C1 segment of cervical spinal cord (tissue), 14 donors: ENCODE data around the gene ZMIZ1.

Source experiments
- DNase-seq, 14 donors: peaks; one replicate each; lab custom pipeline; 2025; lab: John Stamatoyannopoulos, UW

ZMIZ1 gene

DNA sequence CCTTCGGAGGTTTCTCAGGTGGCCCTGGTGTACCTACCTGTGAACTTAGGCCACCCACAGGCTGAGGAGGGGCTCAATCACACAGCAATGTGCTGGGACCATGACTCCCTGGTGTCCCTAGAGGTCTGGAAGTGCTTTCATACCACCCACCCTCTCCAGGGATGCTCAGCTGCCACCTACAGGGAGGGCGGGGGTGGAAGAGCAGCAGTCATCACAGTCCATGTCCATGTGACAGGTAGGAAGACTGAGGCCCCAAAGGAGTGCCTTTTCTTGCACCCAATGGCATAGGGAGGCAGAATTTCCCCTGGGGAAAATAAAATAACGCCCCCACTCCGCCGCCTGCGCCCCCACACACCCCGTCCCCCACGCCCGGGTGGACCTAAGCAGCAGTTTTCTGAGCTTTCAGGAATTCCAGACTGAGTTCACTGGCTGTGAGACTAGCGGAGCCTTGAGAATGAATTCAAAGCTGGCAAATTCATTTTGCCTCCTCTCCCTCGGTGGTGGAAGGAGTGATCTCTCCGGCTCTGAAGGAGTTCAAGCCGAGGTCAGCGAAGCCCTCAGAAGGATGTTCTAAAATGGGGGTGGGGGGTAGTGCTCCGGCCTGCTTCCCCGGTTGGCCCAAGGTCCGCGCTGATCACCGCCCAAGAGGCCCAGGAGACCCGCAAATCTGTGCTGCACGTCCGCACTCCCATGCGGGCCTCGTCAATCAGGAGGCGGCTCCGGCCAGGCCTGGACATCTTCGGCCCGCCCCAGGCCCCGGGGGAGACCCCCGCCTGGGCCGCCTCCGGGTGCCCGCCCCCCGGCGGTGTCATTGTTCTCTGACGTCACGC is 2.1 kb upstream of the ZMIZ1 start:
- DNase-seq, result no peak

DNA sequence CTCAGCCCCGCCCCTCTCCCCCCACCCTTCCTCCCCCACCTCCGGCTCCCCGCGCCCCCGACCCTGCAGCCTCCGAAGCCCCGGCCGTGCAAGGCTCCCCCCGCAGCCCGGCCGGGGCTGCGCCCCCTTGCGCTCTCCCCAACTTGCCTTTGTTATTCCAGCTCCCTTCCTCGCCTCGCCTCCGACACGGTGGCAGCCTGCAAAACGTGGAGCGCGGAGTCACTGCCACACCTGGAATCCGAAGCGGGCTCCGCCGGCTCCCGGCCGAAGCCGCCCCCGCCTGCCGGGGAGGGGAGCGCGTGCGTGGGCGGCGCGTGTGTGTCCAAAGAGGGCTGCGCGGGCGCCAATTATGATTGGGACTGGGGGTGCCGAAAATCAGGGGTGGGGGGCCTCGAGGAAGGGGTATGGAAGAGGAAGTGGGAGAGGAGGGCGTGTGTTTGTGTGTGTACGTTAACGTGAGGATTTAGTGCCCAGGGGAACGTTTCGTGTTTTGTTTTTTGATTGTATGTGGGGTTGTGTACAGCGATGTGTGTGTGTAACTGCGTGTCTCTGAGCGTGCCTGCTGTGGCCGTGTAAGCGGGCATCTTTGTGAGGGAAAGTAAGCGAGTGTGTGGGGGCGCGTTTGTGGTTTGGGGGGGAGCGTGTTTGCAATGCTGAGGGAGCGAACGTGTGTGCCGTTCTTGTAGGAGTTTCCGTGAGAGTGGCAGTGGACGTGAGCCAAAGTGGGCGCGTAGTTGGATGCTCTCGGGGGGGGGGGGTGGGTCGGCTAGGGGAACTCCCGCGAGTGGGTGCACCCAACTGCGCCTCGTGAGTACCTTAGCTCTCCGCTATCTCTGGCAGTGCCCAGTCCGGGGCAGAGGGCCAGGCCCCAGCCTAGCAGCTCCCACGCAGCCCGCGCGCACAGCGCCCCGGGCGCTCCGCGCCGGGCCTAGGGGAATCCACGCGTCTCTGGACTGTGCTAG is 1.2 kb upstream of the ZMIZ1 start:
- peak in 13 of 14 donors; percentile 63 to 89 (median 79) for DNase-seq

DNA sequence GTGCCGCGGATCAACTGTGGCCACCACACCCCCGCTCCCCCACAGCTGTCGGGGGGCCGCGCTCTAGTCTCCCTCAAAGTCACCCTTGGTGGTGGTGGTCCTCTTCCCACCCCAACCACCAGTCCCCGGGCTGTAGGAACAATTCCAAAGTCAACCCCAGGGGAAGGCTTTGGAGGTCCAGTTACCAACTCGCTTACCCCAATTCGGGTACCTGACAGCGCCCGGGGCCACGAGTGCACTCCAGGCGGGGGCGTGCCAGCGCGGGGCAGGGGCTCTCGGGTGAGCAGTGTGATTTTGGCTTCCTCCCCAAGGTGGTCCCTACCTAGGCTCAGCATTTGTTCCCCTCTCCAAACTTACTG is 584 bp upstream of the ZMIZ1 start:
- peak in 1 of 14 donors; percentile 66 for DNase-seq

GRCh38 chr10:79069325-79070080 is 737 bp downstream of the ZMIZ1 start:
- DNase-seq, result peak in 2 of 14 donors; percentile 57 to 77

- peak in 5 of 14 donors; percentile 69 to 81 (median 76) for DNase-seq
Measured at GRCh38 chr10:79070081-79070605, 1.4 kb downstream of the ZMIZ1 start.

GRCh38 chr10:79070606-79071395 is 2.0 kb downstream of the ZMIZ1 start:
- peak; percentile 51 to 97 (median 90) for DNase-seq

- DNase-seq, result no peak
Measured at GRCh38 chr10:79071396-79071923, 2.7 kb downstream of the ZMIZ1 start.

DNA sequence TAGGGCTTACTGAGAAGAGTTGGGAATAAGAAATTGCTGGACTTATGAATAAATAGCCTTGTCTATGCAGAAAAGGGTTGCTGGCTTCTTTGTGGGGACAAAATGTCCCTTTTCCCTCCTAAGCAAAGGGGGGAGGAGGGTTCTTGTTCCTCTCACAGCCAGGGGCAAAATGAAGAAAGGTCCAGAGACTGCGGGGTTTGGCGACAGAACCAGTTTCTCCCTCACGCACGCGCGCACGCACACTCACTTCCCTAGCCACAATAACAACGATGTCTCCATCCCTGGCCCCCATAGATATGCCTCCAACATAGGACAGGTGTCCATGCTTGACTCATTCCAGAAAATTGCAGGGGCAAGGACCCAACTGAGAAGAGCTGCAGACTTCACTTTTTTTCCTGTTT is 3.3 kb downstream of the ZMIZ1 start:
- DNase-seq, result peak in 4 of 14 donors; percentile 33 to 52 (median 44)

- no peak for DNase-seq
Measured at GRCh38 chr10:79072994-79073645, 4.4 kb downstream of the ZMIZ1 start.

GRCh38 chr10:79073784-79074432 is 5.1 kb downstream of the ZMIZ1 start:
- DNase-seq, result no peak

GRCh38 chr10:79074732-79075131 is 6.0 kb downstream of the ZMIZ1 start:
- DNase-seq, result no peak

DNA sequence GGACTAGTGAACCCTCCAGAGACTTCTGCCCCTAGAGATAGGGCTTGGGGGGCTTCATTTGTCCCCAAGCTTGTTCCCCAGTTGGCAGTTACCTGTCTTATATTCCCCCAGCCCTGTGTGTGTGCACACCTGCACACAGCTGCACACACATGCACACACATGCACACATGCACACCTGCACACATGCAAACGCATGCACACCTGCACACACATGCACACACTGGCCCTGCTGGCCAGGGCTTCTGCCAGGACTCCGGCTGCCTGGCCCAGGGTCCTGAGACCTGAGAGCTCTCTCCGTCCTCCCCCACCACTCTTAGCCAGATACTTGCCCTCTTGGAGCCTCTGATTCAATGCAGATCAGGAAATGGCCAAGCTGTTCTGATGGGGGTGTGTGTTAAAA is 6.7 kb downstream of the ZMIZ1 start:
- no peak for DNase-seq

DNA sequence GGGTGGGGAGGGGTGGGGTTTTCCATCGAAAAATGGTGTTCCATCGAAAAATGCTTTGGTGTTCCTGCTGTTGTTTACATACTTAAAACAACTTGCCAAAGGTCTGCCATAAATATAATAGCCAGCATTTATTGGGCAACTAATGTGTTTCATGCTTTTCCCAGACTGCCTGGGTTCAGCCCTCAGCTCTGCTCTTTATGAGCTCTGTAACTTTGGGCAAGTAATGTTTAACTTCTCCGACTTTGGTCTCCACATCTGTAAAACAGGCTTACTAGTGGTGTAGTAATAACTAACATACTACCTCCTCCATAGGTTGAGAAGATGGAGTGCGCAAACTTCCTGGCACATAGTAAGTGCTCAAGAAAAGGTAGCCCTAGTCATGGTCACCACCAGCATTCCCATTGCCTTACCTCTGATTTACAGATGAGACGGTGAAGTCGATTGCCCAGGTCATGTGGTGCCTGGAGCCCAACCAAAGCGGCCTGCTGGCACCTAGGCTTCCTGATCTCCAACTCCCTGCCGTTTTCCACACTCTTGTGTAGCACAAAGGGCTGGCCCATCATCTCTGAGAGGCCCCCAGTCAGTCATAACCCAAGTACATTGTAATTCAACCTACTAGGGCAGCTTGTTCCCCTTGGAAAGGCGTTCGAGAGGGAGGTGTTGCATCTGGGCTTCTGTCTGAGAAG is 8.9 kb downstream of the ZMIZ1 start:
- no peak for DNase-seq

DNA sequence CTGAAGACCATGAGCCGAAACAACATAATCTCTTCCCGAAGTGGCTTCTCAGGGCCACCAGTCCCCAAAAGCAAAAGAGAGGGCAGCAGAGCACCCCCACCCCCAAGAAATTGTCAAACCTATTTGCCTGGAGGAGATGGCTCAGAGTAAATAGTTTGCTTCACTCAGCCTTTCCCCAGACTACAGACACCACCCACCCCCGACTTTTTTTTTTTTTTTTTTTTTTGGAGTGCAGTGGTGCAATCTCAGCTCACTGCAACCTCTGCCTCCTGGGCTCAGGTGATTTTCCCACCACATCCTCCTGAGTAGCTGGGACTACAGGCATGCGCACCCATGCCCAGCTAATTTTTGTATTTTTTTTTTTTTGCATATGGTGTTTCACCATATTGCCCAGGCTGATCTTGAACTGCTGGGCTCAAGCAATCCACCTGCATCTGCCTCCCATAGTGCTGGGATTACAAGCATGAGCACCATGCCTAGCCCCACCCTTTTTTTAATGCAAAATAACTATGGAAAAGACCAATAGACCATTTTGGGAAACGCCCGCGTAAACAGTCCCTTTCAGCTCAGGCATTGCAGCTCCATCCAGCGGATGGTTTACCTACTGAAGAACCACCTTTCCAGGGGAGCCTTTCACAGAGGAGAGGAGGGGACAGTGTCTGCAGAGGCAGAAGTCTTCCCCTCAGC is 9.7 kb downstream of the ZMIZ1 start:
- no peak for DNase-seq

DNA sequence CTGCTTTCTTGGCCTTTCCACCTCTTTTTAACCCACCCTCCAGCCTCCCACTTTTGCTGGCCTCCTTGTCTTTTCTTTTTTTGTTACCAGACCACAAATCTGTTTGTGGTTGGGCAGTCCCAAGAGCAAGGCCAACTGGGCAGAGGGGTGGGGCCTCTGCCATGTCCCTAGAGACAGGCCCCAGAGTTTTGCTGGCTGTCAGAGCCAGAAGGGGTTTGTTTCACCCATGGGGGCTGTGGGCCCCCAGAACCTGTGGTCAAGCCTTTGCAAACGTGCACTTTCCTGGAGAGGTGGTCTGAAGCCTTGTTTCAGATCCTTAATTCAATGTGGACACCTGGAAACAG is 10.3 kb downstream of the ZMIZ1 start:
- DNase-seq, result no peak

DNA sequence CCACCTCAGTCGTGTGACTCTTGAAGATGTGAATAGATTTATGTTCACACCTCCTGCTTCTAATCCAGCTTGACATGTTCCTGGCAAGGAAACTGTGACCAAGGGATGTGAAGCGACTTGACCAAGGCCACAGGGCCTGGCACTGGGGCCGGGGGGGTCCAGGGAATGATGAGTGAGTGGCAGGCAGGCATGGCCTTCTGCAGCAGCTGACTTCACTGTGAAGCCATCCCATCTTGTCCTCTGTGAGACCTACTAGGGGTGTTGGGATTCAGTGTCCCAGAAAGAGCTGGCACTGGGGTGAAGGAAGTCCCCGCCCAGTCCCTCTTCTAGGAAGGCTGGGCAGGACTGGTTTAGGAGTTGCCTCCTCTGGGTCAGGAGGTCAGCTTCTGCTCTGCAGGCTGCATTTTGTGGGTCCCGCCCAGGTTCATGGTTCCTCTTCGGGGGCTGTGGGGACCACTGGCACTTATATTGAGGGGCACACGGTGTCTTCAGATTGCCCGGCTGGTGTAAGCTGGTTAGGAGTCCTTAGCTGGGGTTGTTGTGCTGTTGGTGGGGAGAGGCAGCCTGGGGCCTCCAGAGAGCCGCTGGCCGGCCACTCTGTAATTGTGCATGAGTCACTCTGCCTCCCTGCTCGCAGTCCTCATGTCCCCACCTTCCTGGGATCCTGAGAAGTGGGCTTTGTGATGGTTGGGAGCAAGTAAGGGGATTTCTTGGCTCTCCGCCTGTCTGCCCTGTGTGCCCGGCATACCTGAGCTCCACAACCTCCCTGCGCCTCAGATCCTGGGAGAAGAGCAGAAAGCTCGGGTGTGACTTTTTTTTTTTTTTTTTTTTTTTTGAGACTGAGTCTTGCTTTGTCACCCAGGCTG is 11.0 kb downstream of the ZMIZ1 start:
- DNase-seq, result peak in 1 of 14 donors; percentile 54

DNA sequence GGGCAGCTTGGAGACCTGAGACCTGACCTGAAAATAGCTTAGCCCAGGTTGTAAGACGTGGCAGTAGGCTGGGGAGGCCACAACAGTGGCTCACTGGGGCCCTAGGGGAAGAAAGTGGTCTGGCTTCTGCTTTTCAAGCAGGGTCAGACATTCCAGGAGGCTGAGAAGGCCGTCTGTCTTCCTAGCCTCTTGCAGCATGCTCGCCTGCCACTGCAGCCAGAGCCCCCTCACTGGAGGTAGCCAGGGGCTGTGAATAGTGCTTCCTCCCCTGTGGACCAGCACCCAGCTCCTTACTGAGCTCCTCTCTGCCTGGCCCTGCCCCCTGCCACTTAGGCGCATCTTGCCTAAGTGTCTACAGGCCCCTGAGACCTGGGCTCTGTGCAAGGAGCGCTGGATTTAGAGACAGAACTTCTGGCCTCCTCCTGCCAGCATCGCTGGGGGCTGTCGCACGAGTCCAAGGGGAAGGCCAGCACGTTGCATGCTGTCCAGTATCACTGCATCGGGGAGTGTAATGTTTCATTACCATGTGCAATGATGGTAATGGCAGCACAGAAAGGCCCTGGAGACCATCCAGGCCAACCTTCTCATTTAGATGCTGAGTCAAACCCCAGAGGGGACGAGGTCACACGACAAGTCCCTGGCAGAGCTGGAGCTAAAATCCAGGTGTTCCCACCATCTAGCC is 12.7 kb downstream of the ZMIZ1 start:
- no peak for DNase-seq
